Measurements from ENCODE around the gene SPAG16.

SPAG16 gene

GRCh38 chr2:213286161-213286560, 1.9 kb downstream of the SPAG16 start:
- no peak for TF ChIP-seq FOXP2 (optimal IDR thresholded peaks at IDR 0.05; ENCODE audit: borderline replicate concordance, extremely low read depth, extremely low read length, insufficient read depth)
- no peak for TF ChIP-seq POLR2AphosphoS5 (IDR thresholded peaks at IDR 0.05; ENCODE audit: low read depth, low read length)
- TF ChIP-seq REST (IDR thresholded peaks at IDR 0.05; ENCODE audit: insufficient read depth in 1 of 2, low read depth in 2 of 2, low read length in 2 of 2): no peak
- TF ChIP-seq TAF1 (IDR thresholded peaks at IDR 0.05; ENCODE audit: borderline replicate concordance, insufficient read depth, low read length): no peak
- no peak for TF ChIP-seq SIN3A (IDR thresholded peaks at IDR 0.05; ENCODE audit: borderline replicate concordance, insufficient read depth, low read length)

DNA sequence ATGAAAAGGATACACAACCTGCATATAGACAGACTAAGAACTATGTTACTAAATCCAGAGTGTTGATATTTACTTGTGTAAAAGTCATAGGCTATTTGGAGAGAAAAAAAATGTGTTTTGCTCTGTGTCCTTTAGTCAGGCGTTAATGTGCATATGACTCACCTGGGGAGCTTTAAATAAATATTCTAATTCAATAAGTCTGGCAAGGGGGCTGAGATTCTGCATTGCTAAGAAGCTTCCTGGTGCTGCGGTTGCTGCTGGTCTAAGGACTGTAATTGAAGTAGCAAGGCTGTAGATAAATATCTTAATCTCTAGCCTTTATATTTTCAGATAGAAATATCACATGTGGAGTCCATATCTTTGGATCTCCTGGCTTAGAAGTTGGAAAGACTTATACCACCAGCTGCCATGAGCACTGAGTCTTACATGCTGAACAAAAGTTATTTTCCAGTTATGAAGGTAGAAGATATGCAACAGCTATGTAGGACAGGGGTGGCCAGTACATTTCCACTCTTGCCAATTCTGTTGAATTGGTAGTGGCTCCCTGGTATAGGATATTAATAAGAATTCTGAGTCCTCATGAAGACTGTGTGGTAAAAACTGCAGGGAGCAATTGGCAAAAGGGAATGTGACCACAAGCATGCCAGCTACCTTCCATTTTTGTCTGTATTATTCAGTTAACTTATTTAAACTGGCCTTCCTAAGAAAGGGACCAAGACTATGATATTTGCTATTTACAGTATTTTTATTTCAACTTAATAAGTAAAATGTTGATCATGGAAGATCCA, 4.8 kb downstream of the SPAG16 start:
- TF ChIP-seq TAF1 (IDR thresholded peaks at IDR 0.05; ENCODE audit: borderline replicate concordance, insufficient read depth, low read length) (no peak), FOXP2 (optimal IDR thresholded peaks at IDR 0.05; ENCODE audit: borderline replicate concordance, extremely low read depth, extremely low read length, insufficient read depth) (no peak), POLR2AphosphoS5 (IDR thresholded peaks at IDR 0.05; ENCODE audit: low read depth, low read length) (no peak), SIN3A (IDR thresholded peaks at IDR 0.05; ENCODE audit: borderline replicate concordance, insufficient read depth, low read length) (no peak), REST (IDR thresholded peaks at IDR 0.05; ENCODE audit: insufficient read depth in 1 of 2, low read depth in 2 of 2, low read length in 2 of 2) (no peak)

DNA sequence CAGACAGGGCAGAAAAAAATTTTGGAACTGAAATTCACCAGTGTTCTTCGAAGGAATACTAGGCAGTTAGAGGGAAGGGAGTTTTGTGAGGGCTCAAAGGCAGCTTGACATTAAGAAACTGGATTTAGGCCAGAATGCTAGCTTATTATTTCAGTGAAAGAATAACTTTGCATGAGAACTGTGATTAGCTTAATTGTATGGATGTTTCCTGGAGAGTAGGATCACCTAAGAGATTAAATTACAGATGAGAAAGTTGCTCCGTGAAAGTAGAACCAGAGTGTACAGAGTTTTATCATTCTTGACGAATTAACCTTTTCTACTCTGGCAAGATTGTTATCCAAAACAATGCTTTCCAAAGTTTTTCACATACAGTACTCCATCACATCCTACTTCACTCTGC, 6.2 kb downstream of the SPAG16 start:
- TF ChIP-seq SIN3A (IDR thresholded peaks at IDR 0.05; ENCODE audit: borderline replicate concordance, insufficient read depth, low read length) (no peak), TAF1 (IDR thresholded peaks at IDR 0.05; ENCODE audit: borderline replicate concordance, insufficient read depth, low read length) (no peak), FOXP2 (optimal IDR thresholded peaks at IDR 0.05; ENCODE audit: borderline replicate concordance, extremely low read depth, extremely low read length, insufficient read depth) (no peak), REST (IDR thresholded peaks at IDR 0.05; ENCODE audit: insufficient read depth in 1 of 2, low read depth in 2 of 2, low read length in 2 of 2) (no peak), POLR2AphosphoS5 (IDR thresholded peaks at IDR 0.05; ENCODE audit: low read depth, low read length) (no peak)

DNA sequence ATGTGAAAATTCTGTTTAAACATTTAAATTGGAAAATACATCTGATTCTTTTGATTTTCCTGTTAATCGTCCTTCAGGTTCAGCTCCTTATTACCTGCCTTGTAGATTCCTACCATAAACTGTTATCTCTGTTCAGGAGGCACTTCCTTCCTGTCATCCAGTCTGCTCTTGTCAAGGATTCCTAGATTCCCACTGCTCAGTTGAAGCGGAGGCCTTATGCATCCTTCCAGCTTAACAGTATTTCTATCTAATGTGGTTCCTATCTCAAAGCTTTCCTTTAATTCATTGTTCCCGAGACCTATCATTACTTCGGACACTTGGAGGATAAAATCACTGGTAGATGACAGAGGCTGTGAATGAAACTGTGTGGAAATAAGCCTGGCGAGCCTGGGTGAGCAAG, 12.0 kb downstream of the SPAG16 start:
- TF ChIP-seq REST (IDR thresholded peaks at IDR 0.05; ENCODE audit: insufficient read depth in 1 of 2, low read depth in 2 of 2, low read length in 2 of 2): no peak
- no peak for TF ChIP-seq POLR2AphosphoS5 (IDR thresholded peaks at IDR 0.05; ENCODE audit: low read depth, low read length)
- no peak for TF ChIP-seq SIN3A (IDR thresholded peaks at IDR 0.05; ENCODE audit: borderline replicate concordance, insufficient read depth, low read length)
- TF ChIP-seq TAF1 (IDR thresholded peaks at IDR 0.05; ENCODE audit: borderline replicate concordance, insufficient read depth, low read length): no peak
- no peak for TF ChIP-seq FOXP2 (optimal IDR thresholded peaks at IDR 0.05; ENCODE audit: borderline replicate concordance, extremely low read depth, extremely low read length, insufficient read depth)
